Activated CD8-positive, alpha-beta memory T cell treated with anti-CD3 and anti-CD28 coated beads, Interleukin-2, amount 50 U/mL, for 24 hours (primary cell): ENCODE measurements around the gene ERFE.
"Not testable (repeated sequence)": the region's sequence is repeated elsewhere in the genome, so short reads cannot be mapped to it uniquely, and the experiment has no call there.

Experiments used
- DNase-seq: peaks from one replicate; pipeline ENCODE4 v3.0.0-alpha.2; 2020; ENCODE audit errors: extremely low read depth

Gene ERFE

DNA sequence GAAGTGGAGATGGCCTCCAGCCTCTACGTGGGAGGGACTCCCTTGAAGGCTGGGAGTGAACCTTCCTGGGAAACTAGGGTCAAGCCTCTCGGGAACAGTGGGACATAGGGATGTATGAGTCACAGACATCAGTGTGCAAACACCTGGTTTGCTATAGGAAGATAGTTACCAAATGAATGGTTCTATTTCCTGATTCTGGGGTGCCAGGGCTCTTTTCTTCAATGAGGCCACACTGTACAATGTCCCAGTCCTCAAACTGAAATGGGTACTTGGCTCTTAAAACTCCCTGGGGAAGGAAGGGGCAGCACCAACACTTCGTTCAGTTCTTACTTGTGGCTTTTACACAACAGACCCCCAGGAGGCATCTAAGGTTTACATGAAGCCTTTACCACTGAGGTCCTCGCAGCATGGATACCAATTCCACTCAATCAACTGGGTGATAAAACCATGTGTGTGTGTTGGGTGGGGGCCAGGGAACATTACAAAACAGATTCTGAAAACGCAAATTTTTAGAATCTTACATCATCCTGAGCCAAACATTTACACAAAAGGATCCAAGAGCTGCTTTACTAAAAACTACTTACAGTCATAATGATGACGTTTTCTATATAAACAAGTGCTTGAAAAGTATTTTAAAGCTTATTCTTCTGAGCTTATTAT, 10.4 kb downstream of the ERFE start:
- no peak for DNase-seq

DNA sequence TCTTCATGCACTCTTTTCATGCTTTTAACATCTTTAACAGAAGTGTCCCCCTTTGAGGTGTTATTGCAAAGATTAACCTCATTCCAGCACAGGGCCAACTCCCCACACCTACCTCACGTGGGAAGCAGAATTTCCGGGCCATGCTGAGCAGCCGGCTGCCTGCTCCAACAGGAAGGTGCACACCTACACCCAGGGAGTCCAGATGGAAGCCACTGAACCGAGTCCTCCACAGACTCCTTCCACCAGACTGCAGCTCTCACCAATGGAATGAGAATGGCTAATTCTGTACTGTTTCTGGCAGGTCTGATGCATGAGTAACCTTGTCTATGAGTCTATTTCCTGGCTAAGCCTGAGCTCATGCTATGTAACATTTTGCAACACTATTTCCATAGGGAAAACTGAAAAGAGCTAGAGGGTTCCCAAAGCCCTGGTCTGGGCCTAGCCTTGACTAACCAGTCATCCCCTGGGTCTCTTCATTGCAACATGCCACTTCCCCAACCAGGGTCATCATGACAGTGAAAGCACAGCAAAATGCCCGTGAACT, 11.0 kb downstream of the ERFE start:
- no peak for DNase-seq

DNA sequence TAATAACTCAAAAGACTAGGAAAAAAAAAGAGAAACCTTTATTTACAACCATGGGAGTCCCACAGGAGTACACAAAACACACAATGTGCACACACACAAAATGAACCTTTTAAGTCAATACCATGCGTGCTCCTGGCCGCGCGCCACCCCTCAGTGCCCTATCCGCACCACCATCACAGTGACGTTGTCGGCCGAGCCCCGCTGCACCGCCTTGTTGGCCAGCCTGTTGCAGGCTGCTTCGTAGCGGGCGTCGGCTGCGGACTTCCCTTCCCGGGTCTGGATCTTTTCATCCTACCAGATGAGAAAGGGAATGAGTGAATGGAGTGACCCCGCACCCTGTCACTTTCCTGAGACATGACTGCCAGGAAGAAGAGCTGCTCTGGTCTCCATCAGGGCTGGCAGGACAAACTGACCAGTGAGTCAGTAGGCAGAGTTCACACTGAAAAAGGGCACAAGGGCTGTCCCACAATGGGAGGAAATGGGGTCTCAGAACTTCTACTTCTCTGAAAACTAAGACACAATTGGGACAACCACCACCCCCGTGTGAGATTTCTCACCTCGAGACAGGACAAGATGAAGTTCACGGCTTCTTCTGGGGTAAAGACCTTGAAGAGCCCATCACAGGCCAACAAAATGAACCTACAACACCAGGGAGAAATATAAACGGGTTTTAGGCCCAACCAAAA, 11.8 kb downstream of the ERFE start:
- DNase-seq, result no peak

DNA sequence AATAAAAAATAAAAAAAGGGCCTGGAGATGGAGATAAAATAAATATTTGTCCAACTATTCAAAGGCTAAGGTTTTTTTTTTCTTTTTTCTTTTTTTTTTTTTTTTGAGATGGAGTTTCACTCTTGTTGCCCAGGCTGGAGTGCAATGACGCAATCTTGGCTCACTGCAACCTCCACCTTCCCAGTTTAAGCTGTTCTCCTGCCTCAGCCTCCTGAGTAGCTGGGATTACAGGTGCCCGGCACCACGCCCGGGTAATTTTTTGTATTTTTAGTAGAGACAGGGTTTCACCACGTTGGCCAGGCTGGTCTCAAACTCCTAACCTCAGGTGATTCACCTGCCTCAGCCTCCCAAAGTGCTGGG, 12.3 kb downstream of the ERFE start:
- DNase-seq, result not testable (repeated sequence)

DNA sequence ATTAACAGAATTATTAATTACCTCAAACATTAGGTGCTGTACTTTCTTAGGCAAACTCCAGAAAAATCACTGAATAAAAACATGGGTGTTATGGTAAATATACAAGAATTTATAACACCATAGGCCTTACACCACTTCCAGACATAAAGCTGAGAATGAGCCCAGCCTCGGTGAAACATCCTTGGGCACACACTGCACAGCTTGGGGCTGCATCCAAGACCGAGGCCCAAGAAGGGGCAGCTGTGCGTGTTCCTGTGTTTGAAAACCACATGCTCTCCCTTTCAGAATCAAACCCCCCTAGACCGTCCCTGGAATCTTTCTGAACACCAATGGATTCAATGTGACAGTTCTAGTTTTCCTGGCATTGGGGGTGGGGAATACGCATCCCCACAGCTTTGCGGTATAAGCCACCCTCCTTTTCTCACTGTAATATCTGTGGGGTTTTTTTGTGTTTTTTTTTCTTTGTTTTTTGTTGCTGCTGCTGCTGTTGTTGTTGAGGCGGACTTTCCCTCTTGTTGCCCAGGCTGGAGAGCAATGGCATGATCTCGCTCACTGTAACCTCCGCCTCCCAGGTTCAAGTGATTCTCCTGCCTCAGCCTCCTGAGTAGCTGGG, 12.9 kb downstream of the ERFE start:
- DNase-seq, result no peak

GRCh38 chr2:238172439-238172838, 13.7 kb downstream of the ERFE start:
- no peak for DNase-seq

DNA sequence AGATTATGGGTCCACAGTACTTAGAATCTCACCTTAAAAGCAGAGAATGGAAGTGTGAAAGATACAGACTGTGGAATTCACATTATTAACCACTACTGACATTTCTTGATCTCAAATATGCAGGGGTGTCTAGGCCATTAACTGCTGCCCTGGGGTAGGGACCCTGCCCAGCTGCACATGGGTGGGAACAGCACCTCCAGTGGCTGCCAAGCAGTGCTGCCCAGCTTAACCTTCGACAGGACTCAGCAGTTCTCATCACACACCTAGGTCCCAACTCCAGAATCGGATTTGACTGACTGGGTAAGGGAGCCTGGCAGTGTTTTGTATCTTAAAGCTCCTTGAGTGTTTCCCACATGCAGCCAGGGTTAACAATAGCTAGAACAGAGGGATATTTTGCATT, 14.9 kb downstream of the ERFE start:
- no peak for DNase-seq

DNA sequence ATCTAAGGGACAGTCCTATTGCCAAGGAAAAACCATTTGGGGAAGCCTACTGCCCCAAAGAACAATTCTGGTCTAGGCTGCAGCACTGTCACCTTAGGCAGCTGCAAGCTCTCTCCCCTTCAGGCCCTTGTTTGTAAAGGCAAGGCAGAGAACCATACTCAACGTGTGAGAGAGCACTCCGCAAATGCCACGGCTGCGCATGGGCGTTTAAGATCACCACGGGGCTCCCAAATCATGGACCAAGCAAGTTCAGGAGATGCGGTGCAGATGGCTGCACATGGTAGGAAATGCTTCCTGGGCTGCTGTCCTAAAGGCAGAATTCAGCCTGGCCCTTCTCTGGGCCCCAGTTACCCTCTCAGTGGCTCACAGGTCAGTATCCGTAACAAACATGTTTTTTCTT, 15.5 kb downstream of the ERFE start:
- DNase-seq, result no peak

DNA sequence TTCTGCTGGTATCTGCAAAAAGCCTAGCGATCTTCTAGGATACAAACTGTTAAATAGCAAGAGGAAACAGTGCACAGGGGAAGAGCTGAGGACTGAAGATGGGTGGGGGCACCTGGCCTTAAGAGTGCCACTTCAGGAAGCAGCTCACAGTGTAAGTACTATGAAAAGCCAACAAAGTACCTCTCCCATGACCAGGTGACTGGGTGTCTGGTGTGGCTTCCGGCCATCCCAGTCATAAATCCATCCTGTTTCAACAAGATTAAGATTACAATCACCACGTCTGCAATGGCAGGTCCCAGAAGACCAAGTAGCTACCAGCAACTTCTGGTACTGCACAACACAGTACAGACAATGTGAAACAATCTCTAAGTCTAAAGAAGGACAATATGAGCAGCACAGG, 15.9 kb downstream of the ERFE start:
- no peak for DNase-seq

DNA sequence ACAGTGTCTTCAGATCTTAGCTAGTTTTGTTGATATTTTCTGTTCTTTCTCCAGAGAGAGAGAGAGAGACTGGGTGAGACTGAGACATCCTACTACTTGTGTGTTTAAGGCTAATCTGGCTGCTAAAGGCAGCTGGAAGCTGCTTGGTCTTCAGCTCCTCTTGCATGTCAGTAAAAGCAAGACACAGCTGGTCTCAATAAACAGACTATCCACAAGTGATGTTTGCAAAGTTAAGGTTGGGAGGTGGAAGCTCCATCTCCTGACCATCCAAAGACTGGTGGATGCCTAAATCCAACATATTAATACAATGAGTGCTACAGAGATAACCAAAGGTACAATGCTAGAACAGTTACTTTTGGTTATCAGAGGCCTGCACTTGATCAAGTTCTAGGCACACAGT, 17.8 kb downstream of the ERFE start:
- DNase-seq, result no peak

DNA sequence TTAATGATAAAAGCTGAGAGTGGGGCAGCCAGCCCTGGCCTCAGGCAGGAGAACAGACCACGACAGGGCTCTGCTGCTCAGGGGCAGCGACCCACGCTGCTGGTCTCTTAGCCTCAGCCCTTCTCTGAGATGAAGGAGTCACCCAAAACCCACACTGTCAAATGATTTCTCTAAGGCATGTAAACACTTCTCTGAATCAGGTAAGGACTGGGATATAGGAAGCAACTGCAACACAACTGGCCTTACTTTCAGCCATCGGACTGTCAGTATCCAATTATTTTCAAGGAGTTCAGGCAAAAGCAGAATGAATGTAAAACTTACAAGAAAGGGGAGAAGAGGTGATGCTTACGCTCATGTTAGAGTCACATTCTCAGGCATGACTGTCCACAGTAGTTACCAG, 21.8 kb downstream of the ERFE start:
- DNase-seq, result no peak

DNA sequence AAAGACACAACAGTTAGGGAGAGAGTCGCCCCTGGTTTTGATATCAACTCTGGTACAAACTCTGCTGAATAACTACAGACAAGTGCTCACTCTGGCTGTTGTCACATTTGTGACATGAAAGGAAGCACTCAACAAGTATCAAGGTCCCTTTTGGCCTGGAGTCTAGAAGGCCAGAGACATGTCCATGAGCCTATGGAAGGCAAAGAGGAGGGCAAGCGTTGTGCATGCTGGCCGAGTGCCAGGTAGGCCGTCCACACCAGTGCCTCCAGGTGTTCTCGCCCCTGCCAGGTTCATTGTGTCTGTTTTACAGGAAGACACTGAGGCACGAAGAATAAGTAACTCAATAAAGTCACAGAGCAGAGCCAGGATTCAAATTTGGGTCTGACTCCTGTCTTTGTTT, 23.6 kb downstream of the ERFE start:
- no peak for DNase-seq

- DNase-seq, result no peak
Measured at GRCh38 chr2:238183821-238184220, 25.1 kb downstream of the ERFE start.

DNA sequence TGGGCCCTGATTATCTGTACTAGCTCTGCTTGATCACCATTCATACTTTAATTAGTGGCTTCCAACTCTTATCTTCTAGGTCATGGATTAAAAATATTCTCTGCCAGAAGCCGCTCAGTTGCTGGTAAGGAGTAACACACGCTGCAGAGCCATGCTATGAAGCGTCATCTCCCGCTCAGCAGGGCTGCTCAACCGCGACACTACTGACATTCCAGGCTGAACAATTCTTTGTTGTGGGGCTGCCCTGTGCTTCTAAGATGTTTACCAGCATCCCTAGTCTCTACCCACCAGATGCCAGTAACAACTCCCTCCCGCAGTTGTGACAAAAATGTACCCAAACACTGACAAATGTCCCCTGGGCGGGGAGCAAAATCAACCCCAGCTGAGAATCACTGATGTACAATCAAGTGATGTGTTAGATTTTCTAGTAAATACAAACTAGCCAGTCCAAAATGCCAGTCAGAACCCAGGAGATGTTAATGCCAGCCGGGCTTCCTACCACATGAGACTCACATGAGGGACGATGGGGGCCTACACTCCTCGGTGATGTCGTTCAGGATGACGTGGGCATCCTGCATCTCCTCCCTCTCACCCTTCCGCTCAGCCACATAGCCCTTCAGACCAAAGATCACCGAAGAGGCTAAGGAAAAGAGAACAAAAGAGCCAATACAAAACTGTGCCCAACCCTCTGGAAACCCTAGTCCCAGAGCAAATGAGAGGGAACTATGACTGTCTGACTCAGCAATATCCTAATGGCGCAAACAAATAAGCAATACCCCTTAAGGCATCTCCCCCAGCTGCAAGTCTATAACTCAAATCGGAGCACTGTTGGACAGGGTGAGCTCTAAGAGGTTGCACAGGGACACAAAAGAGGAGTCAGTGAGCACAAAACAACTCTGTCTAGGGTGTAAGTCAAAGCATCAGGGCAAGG, 29.1 kb downstream of the ERFE start:
- no peak for DNase-seq

- no peak for DNase-seq
Measured at GRCh38 chr2:238190445-238190844, 31.7 kb downstream of the ERFE start.

GRCh38 chr2:238202326-238203093, 43.7 kb downstream of the ERFE start:
- DNase-seq, result no peak

- peak; percentile 58 for DNase-seq
Measured at GRCh38 chr2:238203094-238203972, 44.6 kb downstream of the ERFE start, which contains the start of gene ILKAP. TSS of gene ILKAP (minus strand) at chr2:238203695. CDS start at chr2:238203553, 142 bp downstream.

- DNase-seq, result no peak
Measured at GRCh38 chr2:238203973-238204683, 45.4 kb downstream of the ERFE start.

- DNase-seq, result no peak
Measured at GRCh38 chr2:238207006-238207405, 48.2 kb downstream of the ERFE start.
